ENCODE measurements around the gene HUS1. TPM values are rescaled to one million over a fixed set of nuclear protein-coding genes. Genes with fewer than 3 reads are reported as not detected.

Gene HUS1
- total RNA-seq, 2 experiments from 2014 or later = 77.8 to 83.1 TPM

- Mint-ChIP-seq H3K9me3 (no peaks in the 10 kb centered on the region), H3K4me1 (ENCODE audit: low read depth) (peaks cover 8% of the 10 kb centered on the region), H3K36me3 (ENCODE audit: low read depth) (peaks cover 61% of the 10 kb centered on the region), H3K4me3 (no peak overlapping the region), H3K27ac (peak overlapping the region; percentile 0), H3K27me3 (no peaks in the 10 kb centered on the region)
- no peaks in the 10 kb centered on the region for H3K27me3 ChIP-seq (ENCODE audit: control insufficient read depth in 1 of 2, insufficient read depth in 2 of 2, low read length in 2 of 2)
- no peak for DNase-seq
- no peak overlapping the region for H3K27ac ChIP-seq (ENCODE audit: low read depth in 1 of 2, low read length in 2 of 2)
- no peak for ATAC-seq (ENCODE audit: poor library complexity)
- CTCF ChIA-PET = no interaction called here
- intact Hi-C loops (cut with DNase I, micrococcal nuclease) = no loop called here
- no peak overlapping the region for H3K4me3 ChIP-seq (ENCODE audit: low read length)
- no peak for TF ChIP-seq CTCF (IDR thresholded peaks at IDR 0.05)
- peaks cover 0 to 3% of the 10 kb centered on the region in 2 experiments for H3K9me3 ChIP-seq (ENCODE audit: control insufficient read depth in 1 of 2, insufficient read depth in 1 of 2, low read length in 2 of 2)
- no peaks in the 10 kb centered on the region for H3K4me1 ChIP-seq (ENCODE audit: insufficient read depth, low read length)
- POLR2A ChIA-PET = interaction anchor here (0.9 kb wide), 1 partner anchor 13 kb away, joined by 3 read pairs; no protein-coding TSS in a partner anchor
- peaks cover 32% of the 10 kb centered on the region for H3K36me3 ChIP-seq (ENCODE audit: insufficient read depth, low read length)
Measured at GRCh38 chr7:47957156-47957555, 22.3 kb downstream of the HUS1 start.

- Mint-ChIP-seq H3K27ac (no peak overlapping the region), H3K4me1 (ENCODE audit: low read depth) (peaks cover 8% of the 10 kb centered on the region), H3K4me3 (no peak overlapping the region), H3K9me3 (no peaks in the 10 kb centered on the region), H3K27me3 (no peaks in the 10 kb centered on the region), H3K36me3 (ENCODE audit: low read depth) (peaks cover 51% of the 10 kb centered on the region)
- DNase-seq (no peak), ATAC-seq (ENCODE audit: poor library complexity) (no peak)
- no peaks in the 10 kb centered on the region for H3K27me3 ChIP-seq (ENCODE audit: control insufficient read depth in 1 of 2, insufficient read depth in 2 of 2, low read length in 2 of 2)
- intact Hi-C loops (cut with DNase I, micrococcal nuclease) = no loop called here
- no peak overlapping the region for H3K27ac ChIP-seq (ENCODE audit: low read depth in 1 of 2, low read length in 2 of 2)
- H3K9me3 ChIP-seq (ENCODE audit: control insufficient read depth in 1 of 2, insufficient read depth in 1 of 2, low read length in 2 of 2) = peaks cover 0 to 3% of the 10 kb centered on the region in 2 experiments
- ChIA-PET CTCF (no interaction called here), POLR2A (no interaction called here)
- no peak overlapping the region for H3K4me3 ChIP-seq (ENCODE audit: low read length)
- no peak for TF ChIP-seq CTCF (IDR thresholded peaks at IDR 0.05)
- peaks cover 22% of the 10 kb centered on the region for H3K36me3 ChIP-seq (ENCODE audit: insufficient read depth, low read length)
- H3K4me1 ChIP-seq (ENCODE audit: insufficient read depth, low read length) = no peaks in the 10 kb centered on the region
Measured at GRCh38 chr7:47956220-47956619, 23.2 kb downstream of the HUS1 start.

GRCh38 chr7:47954231-47954911 lies 25.0 kb downstream of the HUS1 start:
- Mint-ChIP-seq H3K36me3 (ENCODE audit: low read depth) (peaks cover 44% of the 10 kb centered on the region), H3K27me3 (no peaks in the 10 kb centered on the region), H3K4me1 (ENCODE audit: low read depth) (peaks cover 8% of the 10 kb centered on the region), H3K4me3 (no peak overlapping the region), H3K9me3 (no peaks in the 10 kb centered on the region), H3K27ac (no peak overlapping the region)
- H3K27ac ChIP-seq (ENCODE audit: low read depth in 1 of 2, low read length in 2 of 2) = no peak overlapping the region
- H3K9me3 ChIP-seq (ENCODE audit: control insufficient read depth in 1 of 2, insufficient read depth in 1 of 2, low read length in 2 of 2) = peaks cover 0 to 3% of the 10 kb centered on the region in 2 experiments
- POLR2A ChIA-PET = no interaction called here
- no peaks in the 10 kb centered on the region for H3K4me1 ChIP-seq (ENCODE audit: insufficient read depth, low read length)
- ATAC-seq (ENCODE audit: poor library complexity) = no peak
- intact Hi-C loops (cut with DNase I, micrococcal nuclease) = no loop called here
- no peaks in the 10 kb centered on the region for H3K27me3 ChIP-seq (ENCODE audit: control insufficient read depth in 1 of 2, insufficient read depth in 2 of 2, low read length in 2 of 2)
- DNase-seq = no peak
- CTCF ChIA-PET = interaction anchor here (1.2 kb wide), 1 partner anchor 37 kb away, joined by 3 read pairs; no protein-coding TSS in a partner anchor
- no peak overlapping the region for H3K4me3 ChIP-seq (ENCODE audit: low read length)
- H3K36me3 ChIP-seq (ENCODE audit: insufficient read depth, low read length) = peaks cover 17% of the 10 kb centered on the region
- no peak for TF ChIP-seq CTCF (IDR thresholded peaks at IDR 0.05)

Data from CD4-positive, alpha-beta T cell (primary cell).